Testis (tissue), 3 donors: ENCODE data around the gene IBTK. TPM values are rescaled to one million over a fixed set of nuclear protein-coding genes. Genes with fewer than 3 reads are reported as not detected.
"Not testable (repeated sequence)": the region's sequence is repeated elsewhere in the genome, so short reads cannot be mapped to it uniquely, and the experiment has no call there.

ENCODE experiments used
- DNase-seq: peaks from one replicate; pipeline ENCODE4 v3.0.0-alpha.2; 2019
- H3K27ac ChIP-seq, 2 donors: fragments of 200-600 bp; sonication (generic); one replicate each; pipeline ENCODE4 v1.5.1; 2019
- H3K27me3 ChIP-seq: fragments of 200-600 bp; sonication (generic); one replicate; pipeline ENCODE4 v1.5.1; 2019
- H3K36me3 ChIP-seq: fragments of 200-600 bp; sonication (generic); one replicate; pipeline ENCODE4 v1.5.1; 2017; ENCODE audit warnings: low read depth; ENCODE audit errors: missing control alignments
- H3K4me1 ChIP-seq: fragments of 200-600 bp; sonication (generic); one replicate; pipeline ENCODE4 v1.5.1; 2019
- H3K4me3 ChIP-seq, 2 donors: fragments of 200-600 bp; sonication (generic); one replicate each; pipeline ENCODE4 v1.5.1; 2017 to 2019
- H3K9me3 ChIP-seq: fragments of 200-600 bp; sonication (generic); one replicate; pipeline ENCODE4 v1.5.1; 2017
- POLR2A ChIP-seq: fragments of 450-650 bp; IDR thresholded peaks from one replicate; pipeline ENCODE4 v1.6.1; 2017; ENCODE audit warnings: antibody characterized with exemption, mild to moderate bottlenecking, moderate library complexity
- WGBS, 2 donors: methylation state at CpG; one replicate each; pipeline ENCODE4 v1.1.5; 2018; 5-methylcytosine and 5-hydroxymethylcytosine counted together
- intact Hi-C: fragments of 100-400 bp; cut with DNase I; formaldehyde crosslinking; loops from one replicate; pipeline ENCODE4 v1.15.1; 2023; ENCODE audit warnings: low total_unique reads
- polyA plus RNA-seq: library from polyadenylated mRNA; stranded (reverse); fragments of 350-450 nt; fragmentation: Illumina TruSeq; extraction: RNeasy Lipid Tissue Mini Kit (QIAGEN cat#74804); gene quantifications from one replicate; pipeline ENCODE4 v1.2.3, GENCODE V29; 2014; ENCODE audit warnings: low read depth, low replicate concordance; ENCODE audit not compliant: insufficient read depth
- total RNA-seq, 2 donors: library from RNA; depleted of rRNA; stranded (reverse); fragments of >200 nt; gene quantifications; one replicate each; pipeline ENCODE4 v1.2.3, GENCODE V29; 2016
- TF ChIP-seq, protein P1 (sequence below), 3 experiments: fragments of 450-650 bp in 2 of 3; fragments of 200-600 bp in 1 of 3; sonication (generic) in 1 of 3; IDR thresholded peaks; one replicate each; pipeline ENCODE4 v1.5.1; 2016 to 2019; ENCODE audit warnings: antibody characterized with exemption in 3 of 3, mild to moderate bottlenecking in 2 of 3, moderate library complexity in 1 of 3

IBTK gene
- total and polyA plus RNA-seq, 3 donors from 2014 or later = 13.8 to 26.6 (median 23.9) TPM

DNA sequence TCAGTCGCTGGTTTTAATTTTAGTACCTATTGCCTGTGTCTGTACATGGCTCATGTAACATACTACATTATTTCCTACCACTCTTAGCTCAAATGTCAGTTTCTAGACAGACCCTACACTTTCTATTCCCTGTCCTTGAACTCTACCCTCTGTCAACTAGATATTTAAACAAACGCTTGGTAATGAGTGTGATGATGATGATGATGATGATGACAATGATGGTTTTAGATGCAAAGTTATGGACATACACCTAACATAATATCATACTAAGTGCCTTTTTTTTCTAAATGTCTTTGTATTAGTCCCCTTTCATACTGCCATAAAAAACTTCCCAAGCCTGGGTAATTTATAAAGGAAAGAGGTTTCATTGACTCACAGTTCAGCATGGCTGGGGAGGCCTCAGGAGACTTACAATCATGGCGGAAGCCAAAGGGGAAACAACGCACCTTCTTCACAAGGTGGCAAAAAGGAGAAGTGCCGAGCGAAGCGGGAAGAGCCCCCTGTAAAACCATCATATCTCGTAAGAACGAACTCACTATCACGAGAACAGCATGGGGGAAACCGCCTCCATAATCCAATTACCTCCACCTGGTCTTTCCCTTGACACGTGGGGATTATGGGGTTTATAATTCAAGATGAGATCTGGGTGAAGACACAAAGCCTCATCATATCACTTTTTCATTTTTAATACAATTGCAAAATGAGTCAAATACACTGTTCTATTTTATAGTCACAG, 87.1 kb downstream of the IBTK start:
- WGBS, 2 donors = 55 to 80% methylated on average over 12 of the region's 12 CpGs

GRCh38 chr6:82152786-82153185, 94.8 kb downstream of the IBTK start:
- H3K27ac ChIP-seq, DNase-seq, H3K27me3 ChIP-seq, H3K9me3 ChIP-seq, H3K4me1 ChIP-seq, H3K4me3 ChIP-seq, intact Hi-C loops, H3K36me3 ChIP-seq: not testable (repeated sequence)
- 81 to 90% methylated on average over 3 of the region's 3 CpGs for WGBS, 2 donors

More for the DNA sequence above, 87.1 kb downstream of the IBTK start:
- Histone ChIP-seq H3K36me3 (no peaks in the 10 kb centered on the region), H3K27ac (no peak overlapping the region), H3K4me1 (no peaks in the 10 kb centered on the region), H3K4me3 (no peak overlapping the region), H3K9me3 (no peaks in the 10 kb centered on the region), H3K27me3 (no peaks in the 10 kb centered on the region)
- intact Hi-C loops = no loop called here
- no peak for DNase-seq
- TF ChIP-seq, protein P1, sequence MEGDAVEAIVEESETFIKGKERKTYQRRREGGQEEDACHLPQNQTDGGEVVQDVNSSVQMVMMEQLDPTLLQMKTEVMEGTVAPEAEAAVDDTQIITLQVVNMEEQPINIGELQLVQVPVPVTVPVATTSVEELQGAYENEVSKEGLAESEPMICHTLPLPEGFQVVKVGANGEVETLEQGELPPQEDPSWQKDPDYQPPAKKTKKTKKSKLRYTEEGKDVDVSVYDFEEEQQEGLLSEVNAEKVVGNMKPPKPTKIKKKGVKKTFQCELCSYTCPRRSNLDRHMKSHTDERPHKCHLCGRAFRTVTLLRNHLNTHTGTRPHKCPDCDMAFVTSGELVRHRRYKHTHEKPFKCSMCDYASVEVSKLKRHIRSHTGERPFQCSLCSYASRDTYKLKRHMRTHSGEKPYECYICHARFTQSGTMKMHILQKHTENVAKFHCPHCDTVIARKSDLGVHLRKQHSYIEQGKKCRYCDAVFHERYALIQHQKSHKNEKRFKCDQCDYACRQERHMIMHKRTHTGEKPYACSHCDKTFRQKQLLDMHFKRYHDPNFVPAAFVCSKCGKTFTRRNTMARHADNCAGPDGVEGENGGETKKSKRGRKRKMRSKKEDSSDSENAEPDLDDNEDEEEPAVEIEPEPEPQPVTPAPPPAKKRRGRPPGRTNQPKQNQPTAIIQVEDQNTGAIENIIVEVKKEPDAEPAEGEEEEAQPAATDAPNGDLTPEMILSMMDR (IDR thresholded peaks at IDR 0.05) = no peak
- no peak for TF ChIP-seq POLR2A

DNA sequence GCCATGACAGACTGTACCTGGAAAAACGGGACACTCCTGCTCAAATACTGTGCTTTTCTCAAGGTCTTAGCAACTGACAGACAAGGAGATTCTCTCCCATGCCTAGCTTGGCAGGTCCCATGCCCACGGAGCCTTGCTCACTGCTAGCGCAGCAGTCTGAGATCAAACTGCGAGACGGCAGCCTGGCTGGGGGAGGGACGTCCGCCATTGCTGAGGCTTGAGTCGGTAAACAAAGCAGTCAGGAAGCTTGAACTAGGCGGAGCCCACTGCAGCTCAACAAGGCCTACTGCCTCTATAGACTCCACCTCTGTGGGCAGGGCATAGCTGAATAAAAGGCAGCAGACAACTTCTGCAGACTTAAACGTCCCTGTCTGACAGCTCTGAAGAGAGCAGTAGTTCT, 96.4 kb downstream of the IBTK start:
- H3K36me3 ChIP-seq, H3K9me3 ChIP-seq, intact Hi-C loops, H3K4me3 ChIP-seq, DNase-seq, H3K27me3 ChIP-seq, H3K27ac ChIP-seq, H3K4me1 ChIP-seq: not testable (repeated sequence)
- 96 to 98% methylated on average over 10 of the region's 10 CpGs for WGBS, 2 donors

DNA sequence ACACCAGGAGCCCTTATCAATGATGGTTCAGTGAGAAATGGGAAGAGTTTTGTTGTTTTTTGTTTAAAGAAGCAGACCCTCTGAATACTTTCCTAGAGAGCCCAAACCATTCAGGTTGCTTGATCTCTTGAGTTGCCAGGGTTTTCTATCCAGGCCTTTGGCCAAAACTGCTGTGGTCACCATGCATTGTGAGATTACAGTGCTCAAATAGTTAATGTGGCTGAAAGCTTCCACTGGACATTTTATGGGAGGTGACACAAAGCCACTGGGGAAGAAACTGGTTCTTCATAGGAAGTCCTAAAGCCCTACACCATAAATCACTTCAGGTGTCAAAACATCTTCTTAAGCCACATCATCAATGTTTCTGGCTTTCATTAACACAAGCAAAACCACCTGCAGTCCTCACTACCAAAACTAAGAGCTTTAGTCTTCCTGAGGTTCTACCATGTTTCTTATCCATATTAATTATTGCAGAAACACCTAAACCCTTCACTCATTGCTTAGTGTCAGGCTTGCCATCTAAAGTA, 101.6 kb downstream of the IBTK start:
- no peak for DNase-seq
- Histone ChIP-seq H3K4me3 (no peak overlapping the region), H3K27ac (no peak overlapping the region), H3K4me1 (no peaks in the 10 kb centered on the region), H3K36me3 (no peaks in the 10 kb centered on the region), H3K9me3 (no peaks in the 10 kb centered on the region), H3K27me3 (no peaks in the 10 kb centered on the region)
- TF ChIP-seq, protein P1 (IDR thresholded peaks at IDR 0.05) = no peak
- intact Hi-C loops = no loop called here

- H3K27me3 ChIP-seq = no peaks in the 10 kb centered on the region
- no peaks in the 10 kb centered on the region for H3K9me3 ChIP-seq
- H3K4me1 ChIP-seq = no peaks in the 10 kb centered on the region
- TF ChIP-seq POLR2A = no peak
- TF ChIP-seq, protein P1 (IDR thresholded peaks at IDR 0.05) = no peak
- intact Hi-C loops = no loop called here
- DNase-seq = peak; percentile 22
- H3K36me3 ChIP-seq = no peaks in the 10 kb centered on the region
- H3K4me3 ChIP-seq = no peak overlapping the region
- no peak overlapping the region for H3K27ac ChIP-seq
- 30 to 46% methylated on average over 5 of the region's 5 CpGs for WGBS, 2 donors
Measured at GRCh38 chr6:82144852-82145340, 102.6 kb downstream of the IBTK start.
